GM12878 (cell line): ENCODE results near the gene USP35. TPM values are rescaled to one million over a fixed set of nuclear protein-coding genes. Genes with fewer than 3 reads are reported as not detected.

Source experiments
- ATAC-seq: fragments of 200-7000 bp; cut with Tn5 transposase; 3 replicates; pipeline ENCODE4 v1.9.1; 2020; ENCODE audit warnings: mild to moderate bottlenecking, moderate library complexity
- BruUV-seq: library from RNA; stranded (reverse); fragments of 400-500 nt; replicated peaks from 2 replicates; lab custom pipeline; 2021; lab: Mats Ljungman, UMichigan
- CTCF ChIA-PET: fragments of 300-600 bp; sonication (Branson Sonifier 250); formaldehyde crosslinking; extraction: SDS; loops from one replicate; lab custom pipeline; 2021; ENCODE audit warnings: inconsistent platforms; lab: Yijun Ruan, JAX
- POLR2A ChIA-PET: fragments of 350-600 bp; formaldehyde crosslinking; extraction: SDS; loops from one replicate; lab custom pipeline; 2021; ENCODE audit warnings: inconsistent platforms; lab: Charles Lee
- RAD21 ChIA-PET: fragments of 300-600 bp; sonication (Branson Sonifier 250); formaldehyde crosslinking; loops from one replicate; lab custom pipeline; 2023; ENCODE audit warnings: antibody characterized with exemption; ENCODE audit not compliant: unreplicated experiment; lab: Charles Lee
- SMC1A ChIA-PET: fragments of 300-600 bp; sonication (Branson Sonifier 250); formaldehyde crosslinking; loops from one replicate; lab custom pipeline; 2023; ENCODE audit not compliant: unreplicated experiment, uncharacterized antibody; lab: Charles Lee
- DNase-seq: peaks from one replicate; pipeline ENCODE4 v3.0.0-alpha.2; 2011; ENCODE audit warnings: low read depth, low spot score
- FAIRE-seq: peaks from 3 replicates; lab custom pipeline; 2011; peaks lifted over from hg19 to GRCh38; lab: Jason Lieb, UNC
- H2AFZ ChIP-seq: 2 replicates; pipeline ENCODE4 v1.6.0; 2011; ENCODE audit warnings: low read depth, low read length, control low read depth; ENCODE audit not compliant: control insufficient read depth
- H3K27ac ChIP-seq: 2 replicates; pipeline ENCODE4 v1.5.1; 2011; ENCODE audit warnings: control low read depth; ENCODE audit not compliant: control insufficient read depth, insufficient read depth
- H3K27me3 ChIP-seq, 2 experiments: replicated peaks in 1 of 2; 2 replicates each; pipeline versions ENCODE4 v1.6.0 to v1.6.1; 2011; ENCODE audit warnings: low read length in 1 of 2; ENCODE audit not compliant: control insufficient read depth in 2 of 2, insufficient read depth in 2 of 2
- H3K36me3 ChIP-seq, 2 experiments: 2 replicates each; pipeline ENCODE4 v1.5.1; 2011; ENCODE audit warnings: low read length in 1 of 2; ENCODE audit not compliant: control insufficient read depth in 2 of 2, insufficient read depth in 2 of 2
- H3K4me1 ChIP-seq: 2 replicates; pipeline ENCODE4 v1.6.1; 2011; ENCODE audit warnings: mild to moderate bottlenecking, low read length, moderate library complexity, mixed read lengths; ENCODE audit not compliant: control insufficient read depth, insufficient read depth
- H3K4me2 ChIP-seq: 2 replicates; pipeline ENCODE4 v1.6.0; 2011; ENCODE audit warnings: control low read depth; ENCODE audit not compliant: control insufficient read depth, insufficient read depth
- H3K4me3 ChIP-seq: fragments of 200-600 bp; sonication (generic); 2 replicates; pipeline ENCODE4 v1.5.1; 2016
- H3K79me2 ChIP-seq: 2 replicates; pipeline ENCODE4 v1.6.0; 2011; ENCODE audit warnings: low read length; ENCODE audit not compliant: control insufficient read depth, insufficient read depth
- H3K9ac ChIP-seq: 2 replicates; pipeline ENCODE4 v1.8.0; 2011; ENCODE audit warnings: low read length, control low read depth, mixed read lengths; ENCODE audit not compliant: control insufficient read depth, insufficient read depth
- H3K9me3 ChIP-seq: replicated peaks from 3 replicates; pipeline ENCODE4 v1.5.1; 2011; ENCODE audit warnings: mild to moderate bottlenecking, low read length; ENCODE audit not compliant: control insufficient read depth, insufficient read depth
- H4K20me1 ChIP-seq: 2 replicates; pipeline ENCODE4 v1.6.0; 2011; ENCODE audit not compliant: control insufficient read depth, insufficient read depth
- CUX1 ChIP-seq: IDR thresholded peaks from 2 replicates; pipeline ENCODE4 v1.6.1; 2012; ENCODE audit warnings: improper control_type of control experiment, low read depth, low read length; ENCODE audit not compliant: insufficient replicate concordance
- E2F4 ChIP-seq: IDR thresholded peaks from 2 replicates; pipeline ENCODE4 v1.6.1; 2012; ENCODE audit warnings: low read depth, low read length, improper control_type of control experiment
- ELK1 ChIP-seq: IDR thresholded peaks from 2 replicates; pipeline ENCODE4 v1.6.1; 2012; ENCODE audit warnings: low read depth, low read length, improper control_type of control experiment
- LARP7 ChIP-seq: fragments of 450-650 bp; IDR thresholded peaks from 2 replicates; pipeline ENCODE4 v1.6.1; 2017; ENCODE audit warnings: mild to moderate bottlenecking
- NFXL1 ChIP-seq: fragments of 450-650 bp; IDR thresholded peaks from 2 replicates; pipeline ENCODE4 v1.6.1; 2017; ENCODE audit warnings: antibody characterized with exemption, mild to moderate bottlenecking, borderline replicate concordance
- NR2C2 ChIP-seq: IDR thresholded peaks from 2 replicates; pipeline ENCODE4 v1.6.1; 2011; ENCODE audit warnings: borderline replicate concordance, low read depth; ENCODE audit not compliant: control insufficient read depth, insufficient read length
- NRF1 ChIP-seq: conservative IDR thresholded peaks from 2 replicates; pipeline ENCODE4 v1.6.1; 2011; ENCODE audit warnings: mild to moderate bottlenecking, low read depth, low read length, improper control_type of control experiment
- PKNOX1 ChIP-seq: fragments of 450-650 bp; IDR thresholded peaks from 2 replicates; pipeline ENCODE4 v1.6.1; 2016; ENCODE audit warnings: mild to moderate bottlenecking
- POLR2AphosphoS5 ChIP-seq: IDR thresholded peaks from 2 replicates; pipeline ENCODE4 v1.6.1; 2011; ENCODE audit warnings: mild to moderate bottlenecking, low read length, inconsistent platforms
- RB1 ChIP-seq: fragments of 450-650 bp; formaldehyde crosslinking; IDR thresholded peaks from 2 replicates; pipeline ENCODE4 v1.6.1; 2017; ENCODE audit warnings: mild to moderate bottlenecking, borderline replicate concordance
- RCOR1 ChIP-seq: conservative IDR thresholded peaks from 2 replicates; pipeline ENCODE4 v1.6.1; 2012; ENCODE audit warnings: low read depth, low read length, improper control_type of control experiment
- TAF1 ChIP-seq: IDR thresholded peaks from 2 replicates; pipeline ENCODE4 v1.6.1; 2011; ENCODE audit warnings: mild to moderate bottlenecking, low read depth, low read length, borderline replicate concordance
- TCF12 ChIP-seq: IDR thresholded peaks from 2 replicates; pipeline ENCODE4 v1.6.1; 2011; ENCODE audit warnings: low read depth, mild to moderate bottlenecking, low read length
- ZNF217 ChIP-seq: fragments of 450-650 bp; IDR thresholded peaks from 2 replicates; pipeline ENCODE4 v1.6.1; 2017; ENCODE audit warnings: antibody characterized with exemption, mild to moderate bottlenecking
- WGBS: methylation state at CpG from one replicate; pipeline ENCODE4 v1.1.6; 2016; ENCODE audit warnings: low lambda C conversion rate; ENCODE audit not compliant: insufficient replicate concordance, insufficient coverage; ENCODE audit errors: missing lambda C conversion rate; 5-methylcytosine and 5-hydroxymethylcytosine counted together
- in situ Hi-C: fragments of 300-500 bp; cut with MboI; formaldehyde crosslinking; loops from 9 replicates; pipeline ENCODE4 v1.14.3; 2018; ENCODE audit warnings: mixed read lengths
- intact Hi-C: fragments of 100-400 bp; cut with micrococcal nuclease; formaldehyde crosslinking; loops from one replicate; pipeline ENCODE4 v1.14.2; 2022; ENCODE audit not compliant: unreplicated experiment
- polyA plus RNA-seq, 11 experiments: library from polyadenylated mRNA; depleted of rRNA in 4 of 11; unstranded in 6 of 11; stranded (reverse) in 5 of 11; fragments of >200 nt; fragmentation: Nextera tagmentation in 4 of 11; fragmentation: Illumina TruSeq in 1 of 11; extraction: Ambion mirVana in 4 of 11; extraction: Trizol in 1 of 11; gene quantifications; 1 replicate in 1 of 11; 2 replicates in 10 of 11; pipeline versions ENCODE4 v1.2.1 to v1.2.3, GENCODE V29; 2011 to 2016; ENCODE audit warnings: inconsistent platforms in 2 of 11, missing spikeins in 2 of 11, low read depth in 1 of 11
- total RNA-seq, 4 experiments: library from RNA; depleted of rRNA in 3 of 4; stranded (reverse); fragments of >200 nt in 3 of 4; fragmentation: Illumina TruSeq in 1 of 4; extraction: Trizol in 1 of 4; gene quantifications; 2 replicates each; pipeline versions ENCODE4 v1.2.1 to v1.2.3, GENCODE V29; 2013 to 2021
- TF ChIP-seq, protein P1 (sequence below): fragments of 450-650 bp; IDR thresholded peaks from 2 replicates; pipeline ENCODE4 v1.6.1; 2014; ENCODE audit warnings: mild to moderate bottlenecking

Gene USP35
- total and polyA plus RNA-seq, 10 of the 15 experiments (the other 5 are each of a cell fraction or from before 2014, with no cell fraction given), result 0.13 to 6.4 (median 3.1) TPM; not detected in 1

DNA sequence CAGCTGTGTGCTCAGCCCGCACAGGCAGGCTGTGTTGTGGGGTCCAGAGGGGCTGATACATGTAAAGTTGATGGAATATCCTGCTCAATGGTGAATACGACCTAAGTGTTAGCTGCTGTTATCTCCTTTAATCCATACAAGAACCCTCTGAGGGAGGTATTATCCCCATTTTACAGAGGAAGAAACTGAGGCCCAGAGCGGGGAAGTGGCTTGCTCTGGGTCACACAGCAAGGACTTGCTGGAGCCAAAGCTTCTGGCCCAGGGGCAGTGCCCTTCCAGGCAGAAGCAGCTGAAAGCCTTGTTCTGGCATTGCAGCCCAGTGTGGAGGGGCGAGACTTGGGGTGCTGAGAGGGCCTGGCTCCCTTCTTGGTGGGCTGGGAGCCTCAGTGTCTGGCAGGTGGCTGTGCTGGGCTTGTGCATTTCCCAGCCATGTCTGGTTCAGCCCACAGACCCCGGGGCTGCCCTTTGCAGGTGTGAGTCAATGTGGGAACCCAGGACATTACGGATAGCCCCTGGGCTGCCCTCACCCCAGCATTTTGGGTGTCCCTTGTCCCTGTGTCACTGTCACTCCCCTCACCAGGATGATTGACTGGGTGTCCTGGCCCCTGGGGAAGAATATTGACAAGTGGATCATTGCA, 10.4 kb downstream of the USP35 start:
- FAIRE-seq, result no peak
- peaks cover 6% of the 10 kb centered on the region; the same call in 1 of the 2 replicates for H3K4me1 ChIP-seq
- no peak overlapping the region for H3K4me2 ChIP-seq
- H3K27ac ChIP-seq, result no peak overlapping the region
- H2AFZ ChIP-seq, result no peak overlapping the region
- POLR2A ChIA-PET, result no interaction called here
- intact Hi-C loops, result no loop called here
- CTCF ChIA-PET, result no interaction called here
- H3K27me3 ChIP-seq, result no peaks in the 10 kb centered on the region
- SMC1A ChIA-PET, result no interaction called here
- no TSS peak for BruUV-seq
- RAD21 ChIA-PET, result no interaction called here
- no peaks in the 10 kb centered on the region for H3K79me2 ChIP-seq
- H3K36me3 ChIP-seq, result no peaks in the 10 kb centered on the region; a peak in 2 of 4 replicates
- 86% methylated on average over 6 of the region's 6 CpGs for WGBS
- ATAC-seq, result no peak
- H3K9ac ChIP-seq, result no peak overlapping the region
- no peak for DNase-seq
- no peaks in the 10 kb centered on the region; the same call in 2 of the 3 replicates for H3K9me3 ChIP-seq
- in situ Hi-C loops, result no loop called here
- no peaks in the 10 kb centered on the region for H4K20me1 ChIP-seq
- no peak overlapping the region for H3K4me3 ChIP-seq
- no peak for TF ChIP-seq CUX1
- no peak for TF ChIP-seq TCF12
- TF ChIP-seq ELK1, result no peak
- TF ChIP-seq TAF1, result no peak
- TF ChIP-seq PKNOX1, result no peak
- TF ChIP-seq ZNF217, result no peak
- no peak for TF ChIP-seq LARP7
- no peak for TF ChIP-seq RCOR1
- no peak for TF ChIP-seq NRF1
- TF ChIP-seq, protein P1, sequence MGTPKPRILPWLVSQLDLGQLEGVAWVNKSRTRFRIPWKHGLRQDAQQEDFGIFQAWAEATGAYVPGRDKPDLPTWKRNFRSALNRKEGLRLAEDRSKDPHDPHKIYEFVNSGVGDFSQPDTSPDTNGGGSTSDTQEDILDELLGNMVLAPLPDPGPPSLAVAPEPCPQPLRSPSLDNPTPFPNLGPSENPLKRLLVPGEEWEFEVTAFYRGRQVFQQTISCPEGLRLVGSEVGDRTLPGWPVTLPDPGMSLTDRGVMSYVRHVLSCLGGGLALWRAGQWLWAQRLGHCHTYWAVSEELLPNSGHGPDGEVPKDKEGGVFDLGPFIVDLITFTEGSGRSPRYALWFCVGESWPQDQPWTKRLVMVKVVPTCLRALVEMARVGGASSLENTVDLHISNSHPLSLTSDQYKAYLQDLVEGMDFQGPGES, result no peak
- no peak for TF ChIP-seq NR2C2
- no peak for TF ChIP-seq E2F4
- no peak for TF ChIP-seq POLR2AphosphoS5
- no peak for TF ChIP-seq RB1
- TF ChIP-seq NFXL1, result no peak
